ENCODE measurements around the gene ADARB2.

Gene ADARB2

DNA sequence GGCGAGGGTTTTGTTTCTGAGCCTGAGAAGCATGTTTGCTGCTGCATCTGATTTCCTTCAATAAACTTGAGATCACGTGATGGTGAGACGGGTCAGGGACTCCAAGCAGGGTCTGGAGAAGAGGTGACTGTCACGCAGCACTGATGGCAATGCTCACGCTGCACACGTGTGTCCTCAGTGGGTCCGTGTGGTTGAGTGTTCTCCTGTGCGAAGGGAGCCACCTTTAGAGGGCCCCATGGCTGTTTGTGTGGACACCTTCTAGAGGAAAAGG is 580.8 kb downstream of the ADARB2 start:
- no peak for DNase-seq

- DNase-seq, result no peak
Observed at GRCh38 chr10:1155791-1156615, 581.3 kb downstream of the ADARB2 start.

DNA sequence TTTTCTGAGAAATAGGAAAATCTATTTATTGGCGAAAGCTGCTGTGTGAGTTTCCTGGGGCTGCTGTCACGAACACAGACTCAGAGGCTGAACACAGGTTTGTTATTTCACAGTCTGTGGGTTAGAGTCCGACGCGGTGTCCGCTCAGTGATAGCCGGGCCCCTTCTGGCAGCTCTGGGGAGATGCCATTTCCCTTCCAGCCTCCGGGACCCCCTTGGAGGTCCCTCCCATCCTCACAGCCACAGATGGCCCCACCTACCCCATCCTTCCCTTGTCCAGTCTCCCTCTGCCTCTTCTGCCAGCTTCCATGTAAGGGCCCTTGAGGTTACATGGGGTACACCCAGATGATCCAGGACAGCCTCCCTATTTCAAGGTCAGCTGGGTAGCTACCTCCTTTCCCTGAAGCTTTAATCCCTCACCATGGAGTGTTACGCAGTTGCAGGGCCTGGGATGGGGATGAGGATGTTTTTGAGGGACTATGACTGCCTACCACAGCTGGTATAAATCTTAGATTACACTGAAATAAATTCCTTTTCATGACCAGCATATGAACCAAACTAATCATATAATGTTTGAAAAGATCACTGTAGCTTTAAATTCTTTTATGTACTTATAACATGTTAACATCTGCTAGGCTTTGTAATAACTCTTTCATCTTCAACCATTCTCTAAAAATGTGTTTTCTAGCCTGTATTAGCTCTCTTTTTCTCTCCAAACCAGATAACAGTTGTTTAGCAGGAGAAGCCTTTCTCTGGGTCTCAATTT is 582.6 kb downstream of the ADARB2 start:
- DNase-seq, result no peak

- no peak for DNase-seq
Observed at GRCh38 chr10:1153805-1154351, 583.4 kb downstream of the ADARB2 start.

DNA sequence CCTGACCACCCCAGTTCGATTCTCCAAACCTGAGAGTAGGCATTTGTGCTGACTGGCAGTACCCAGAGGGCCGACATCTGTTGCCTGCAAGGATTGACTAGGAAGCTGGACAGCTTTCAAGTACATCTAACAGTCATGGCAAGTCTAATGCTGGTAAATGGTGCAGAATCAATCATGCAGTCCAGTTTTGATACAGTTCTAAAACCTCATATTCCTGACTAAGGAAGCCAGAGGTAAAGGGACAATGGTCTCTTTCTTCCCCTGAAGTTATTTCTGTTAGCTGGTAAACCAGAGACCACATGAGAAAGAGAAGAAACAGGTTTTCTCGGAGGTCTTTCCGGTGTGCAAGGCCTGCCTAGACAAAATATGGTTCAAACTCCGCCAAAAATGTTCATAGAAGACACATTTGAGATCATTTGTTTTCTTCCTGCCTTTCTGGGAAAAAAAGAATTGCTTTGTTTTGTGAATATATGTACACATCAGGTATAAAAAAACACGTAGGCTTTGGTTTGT is 584.0 kb downstream of the ADARB2 start:
- no peak for DNase-seq

DNA sequence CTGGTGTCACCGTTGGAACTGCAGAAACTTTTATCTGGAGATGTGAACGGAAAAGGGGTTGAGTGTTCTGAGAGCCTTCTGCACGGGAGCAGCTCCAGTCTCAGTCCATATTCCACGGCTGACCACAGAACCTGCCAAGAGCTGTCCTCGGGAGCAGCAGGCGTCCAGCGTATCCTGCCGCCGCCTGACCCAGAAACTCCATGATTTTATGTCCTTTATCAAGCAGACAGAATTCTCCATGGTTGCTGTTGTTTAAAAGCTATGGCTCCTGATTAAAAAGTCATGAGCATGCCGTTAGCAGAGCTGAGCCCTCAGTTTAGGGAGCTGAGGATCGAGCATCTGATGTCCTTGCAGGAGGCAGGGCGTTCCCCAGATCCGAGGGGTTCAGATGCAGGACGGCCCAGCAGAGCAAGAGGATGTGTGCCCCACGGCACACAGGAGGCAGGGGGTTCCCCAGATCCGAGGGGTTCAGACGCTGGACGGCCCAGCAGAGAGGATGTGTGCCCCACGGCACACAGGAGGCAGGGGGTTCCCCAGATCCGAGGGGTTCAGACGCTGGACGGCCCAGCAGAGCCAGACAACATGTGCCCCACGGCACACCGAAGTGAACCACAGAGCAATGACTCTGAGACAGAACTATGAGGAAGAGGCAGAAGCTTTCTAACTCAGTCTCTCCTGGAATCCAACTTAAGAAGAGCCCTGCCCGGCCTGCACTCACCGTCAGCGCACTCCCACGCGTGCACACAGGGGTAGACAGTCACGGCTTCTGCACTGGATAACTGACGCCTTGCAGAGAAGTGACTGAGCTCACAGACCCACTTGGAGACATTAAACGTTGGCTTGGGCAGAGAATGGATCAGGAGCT is 584.7 kb downstream of the ADARB2 start:
- no peak for DNase-seq

GRCh38 chr10:1151076-1152033 is 586.0 kb downstream of the ADARB2 start:
- no peak for DNase-seq

GRCh38 chr10:1150638-1150955 is 586.7 kb downstream of the ADARB2 start:
- no peak for DNase-seq

DNA sequence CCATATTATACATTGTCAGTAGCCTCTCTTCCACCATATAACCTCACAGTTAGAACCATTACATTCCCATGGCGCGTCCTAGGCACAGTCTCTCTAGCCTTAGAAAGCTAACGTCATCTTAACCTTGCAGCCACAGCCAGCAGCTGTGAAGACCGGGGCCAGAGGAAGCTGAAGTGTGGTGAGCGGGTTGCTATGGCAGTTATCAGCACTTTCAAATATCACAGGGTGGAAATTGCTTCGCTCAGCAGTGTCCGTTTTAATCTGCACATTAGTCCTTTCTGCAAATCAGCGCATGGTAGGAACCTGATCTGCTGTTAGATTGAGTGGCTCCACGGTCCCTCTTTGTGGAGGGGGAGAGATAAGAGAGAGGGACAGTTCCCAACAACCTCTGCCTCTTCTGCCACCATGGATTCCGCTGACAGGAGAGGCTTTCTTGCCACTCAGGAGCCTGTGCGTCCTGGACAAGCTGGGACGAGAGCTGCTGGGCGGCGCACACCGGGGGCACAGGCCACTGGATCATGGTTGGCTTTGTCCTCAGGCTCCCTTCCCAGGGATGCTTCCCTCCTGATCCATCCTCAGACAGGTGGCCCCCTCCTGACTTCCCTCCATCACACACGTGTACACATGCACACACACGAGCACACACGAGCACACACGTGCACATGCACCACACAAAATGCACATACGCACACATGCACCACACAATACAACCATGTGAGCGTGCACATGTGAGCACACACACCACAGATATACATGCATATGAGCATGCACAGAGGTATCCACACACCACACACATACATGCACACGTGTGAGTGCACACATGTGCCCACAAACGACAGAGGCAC is 587.3 kb downstream of the ADARB2 start:
- no peak for DNase-seq

GRCh38 chr10:1148855-1149605 is 588.3 kb downstream of the ADARB2 start:
- DNase-seq, result no peak

- DNase-seq, result no peak
Observed at GRCh38 chr10:1147810-1148209, 589.5 kb downstream of the ADARB2 start.

GRCh38 chr10:1142596-1142995 is 594.7 kb downstream of the ADARB2 start:
- no peak for DNase-seq

GRCh38 chr10:1141701-1142100 is 595.6 kb downstream of the ADARB2 start:
- DNase-seq, result no peak

- no peak for DNase-seq
Observed at GRCh38 chr10:1141261-1141660, 596.1 kb downstream of the ADARB2 start.

DNA sequence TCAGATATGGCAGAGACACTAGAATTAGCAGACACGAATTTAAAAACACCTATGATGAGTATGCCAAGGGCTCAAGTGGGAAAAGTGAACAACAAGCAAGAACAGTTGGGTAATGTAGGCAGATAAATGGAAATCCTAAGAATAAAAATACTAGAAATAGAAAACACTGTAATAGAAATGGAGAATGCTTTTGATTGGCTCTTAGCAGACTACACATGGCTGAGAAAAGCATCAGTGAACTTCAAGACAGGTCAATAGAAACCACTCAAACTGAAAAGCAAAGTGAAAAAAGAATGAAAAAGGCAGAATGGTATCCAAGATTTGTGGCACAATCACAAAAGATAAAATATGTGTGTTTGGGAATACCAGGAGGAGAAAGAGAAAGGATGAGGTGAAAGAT is 598.8 kb downstream of the ADARB2 start:
- no peak for DNase-seq

DNA sequence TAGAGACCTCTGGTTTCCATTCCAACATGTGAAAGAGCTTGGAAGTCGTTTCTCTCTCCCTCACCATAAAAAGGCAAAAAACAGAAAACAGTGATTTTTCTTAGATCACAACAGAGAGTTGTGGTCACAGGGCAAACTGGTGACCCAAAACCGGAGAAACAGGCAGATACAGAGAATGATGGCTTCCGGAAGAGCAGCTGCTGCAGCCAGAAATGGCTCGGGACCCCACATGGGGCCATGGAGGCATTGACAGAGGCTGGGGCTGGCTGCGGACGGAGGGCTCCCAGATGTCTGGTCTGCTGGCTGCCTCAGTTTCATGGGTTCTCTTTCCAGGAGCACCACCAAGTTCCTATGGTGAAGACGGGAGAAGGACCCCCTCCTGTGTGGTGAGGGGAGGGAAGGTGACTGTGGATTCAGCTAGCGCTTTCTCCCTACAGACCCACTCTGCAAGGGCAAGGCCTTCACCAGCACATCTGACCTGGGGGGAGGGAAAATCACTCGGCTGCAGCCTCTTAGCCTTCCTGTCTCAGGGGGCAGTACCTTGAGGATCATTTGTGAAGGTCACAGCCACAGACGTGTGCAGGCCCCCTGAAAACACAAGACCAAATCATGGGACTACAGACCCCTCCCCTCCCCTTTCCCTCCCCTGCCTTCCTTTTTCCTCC is 599.7 kb downstream of the ADARB2 start:
- no peak for DNase-seq

DNA sequence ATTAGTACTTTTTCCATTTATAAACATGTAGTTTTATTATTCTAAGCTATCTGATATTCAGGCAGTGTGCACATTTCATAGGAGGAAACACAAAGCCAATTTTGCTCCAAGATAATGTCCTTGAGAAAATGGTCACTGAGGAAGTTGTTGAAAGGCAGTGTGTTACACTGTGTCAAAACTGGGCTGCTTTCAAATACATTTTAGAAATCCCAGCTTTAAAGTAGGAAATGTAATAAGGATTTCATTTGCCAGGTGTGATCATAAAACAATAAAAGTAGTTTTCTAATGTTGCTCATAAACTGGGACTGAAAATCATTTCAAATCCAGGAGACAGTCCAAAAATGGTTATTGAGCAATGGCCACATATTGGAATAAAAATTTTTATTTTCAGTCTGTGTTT is 601.1 kb downstream of the ADARB2 start:
- DNase-seq, result no peak

- DNase-seq, result no peak
Observed at GRCh38 chr10:1134156-1134555, 603.2 kb downstream of the ADARB2 start.

DNA sequence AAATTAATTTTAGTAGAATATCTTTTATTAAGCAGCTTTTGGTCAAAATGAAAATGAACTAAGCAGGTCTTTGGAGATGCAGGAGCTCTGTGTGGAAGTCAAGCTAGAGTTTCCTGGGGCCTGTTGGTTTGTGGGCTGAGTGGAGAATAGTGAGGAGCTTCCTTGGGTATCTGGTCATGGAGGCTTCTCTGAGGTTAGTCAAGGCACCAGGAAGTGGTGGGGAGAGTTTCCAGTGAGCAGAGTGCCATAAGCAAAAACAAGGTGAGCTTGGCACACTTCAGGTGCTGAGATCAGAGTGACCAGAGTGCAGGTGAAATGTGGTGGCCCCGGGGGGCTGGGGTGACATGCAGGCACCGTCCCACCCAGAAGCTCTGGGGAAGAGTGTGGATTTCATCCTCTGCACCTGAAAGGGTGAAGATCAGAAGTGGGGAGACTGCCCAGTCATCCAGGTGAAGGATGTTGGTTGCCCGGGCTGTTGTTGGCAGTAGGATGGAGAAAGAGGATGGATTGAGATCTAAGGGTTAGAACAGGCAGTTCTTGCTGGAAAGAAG is 603.8 kb downstream of the ADARB2 start:
- DNase-seq, result no peak

All from NCI-H1436 (cell line).